Skin of body (tissue), 2 donors: ENCODE results near the gene HADHB. TPM values are rescaled to one million over a fixed set of nuclear protein-coding genes. Genes with fewer than 3 reads are reported as not detected.

ENCODE experiments used
- DNase-seq: peaks from one replicate; lab custom pipeline; 2025; lab: John Stamatoyannopoulos, UW
- total RNA-seq: library from RNA; depleted of rRNA; stranded (reverse); fragments of >200 nt; gene quantifications from one replicate; pipeline ENCODE4 v1.2.3, GENCODE V29; 2014

Gene HADHB
- total RNA-seq = 112 TPM

DNA sequence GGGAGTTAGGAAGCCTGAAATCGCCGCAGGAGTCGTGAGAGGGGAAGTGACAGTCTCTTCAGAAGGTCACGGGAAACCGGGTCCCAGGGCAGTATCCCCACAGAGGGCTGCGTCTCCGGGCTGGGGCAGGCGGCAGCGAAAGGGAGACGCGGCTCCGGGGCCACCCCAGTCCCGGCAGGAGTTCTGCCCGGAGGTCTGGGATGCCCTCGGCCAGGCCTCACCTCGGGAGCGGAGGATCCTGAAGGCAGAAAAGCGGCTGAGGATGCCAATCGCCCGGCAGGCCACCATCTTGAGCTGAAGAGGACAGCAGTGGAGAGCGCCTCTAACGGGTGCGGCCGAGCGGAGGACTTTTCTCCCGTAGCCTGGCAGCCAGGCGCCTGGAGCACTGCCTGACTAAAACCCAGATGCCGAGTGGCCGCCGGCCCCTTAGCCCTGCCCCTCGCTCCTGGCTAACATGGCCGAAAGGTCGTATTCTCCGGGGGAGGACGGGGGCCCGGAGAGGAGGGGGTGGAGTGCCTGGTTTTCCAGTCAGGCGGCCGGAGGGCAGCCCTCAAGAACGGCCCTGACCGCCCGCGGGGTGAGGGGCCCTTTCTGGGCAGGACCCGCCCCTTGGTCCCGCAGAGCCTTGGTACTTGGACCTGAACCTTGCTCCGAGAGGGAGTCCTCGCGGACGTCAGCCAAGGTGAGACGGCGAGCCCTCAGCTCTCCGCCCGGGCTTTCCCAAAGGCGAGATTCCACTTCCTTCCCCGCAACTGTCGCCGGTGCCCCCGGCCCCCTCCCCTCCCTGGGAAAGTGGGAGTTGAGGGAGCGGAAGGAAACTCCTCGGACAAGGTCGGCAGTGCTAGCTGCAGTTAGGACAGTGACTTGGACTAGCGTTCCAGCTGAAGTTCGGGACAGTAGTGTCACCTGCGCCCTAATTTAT, at the start of gene HADHB, which contains the start of gene HADHA:
TSS of gene HADHB (plus strand) at position 631 of the 922 bp plus-strand sequence. CDS start 9,316 bp downstream, outside the sequence.
TSS of gene HADHA (minus strand) at position 324 of the 922 bp plus-strand sequence. CDS start at position 288, 36 bp downstream.
- peak; percentile 87 for DNase-seq

DNA sequence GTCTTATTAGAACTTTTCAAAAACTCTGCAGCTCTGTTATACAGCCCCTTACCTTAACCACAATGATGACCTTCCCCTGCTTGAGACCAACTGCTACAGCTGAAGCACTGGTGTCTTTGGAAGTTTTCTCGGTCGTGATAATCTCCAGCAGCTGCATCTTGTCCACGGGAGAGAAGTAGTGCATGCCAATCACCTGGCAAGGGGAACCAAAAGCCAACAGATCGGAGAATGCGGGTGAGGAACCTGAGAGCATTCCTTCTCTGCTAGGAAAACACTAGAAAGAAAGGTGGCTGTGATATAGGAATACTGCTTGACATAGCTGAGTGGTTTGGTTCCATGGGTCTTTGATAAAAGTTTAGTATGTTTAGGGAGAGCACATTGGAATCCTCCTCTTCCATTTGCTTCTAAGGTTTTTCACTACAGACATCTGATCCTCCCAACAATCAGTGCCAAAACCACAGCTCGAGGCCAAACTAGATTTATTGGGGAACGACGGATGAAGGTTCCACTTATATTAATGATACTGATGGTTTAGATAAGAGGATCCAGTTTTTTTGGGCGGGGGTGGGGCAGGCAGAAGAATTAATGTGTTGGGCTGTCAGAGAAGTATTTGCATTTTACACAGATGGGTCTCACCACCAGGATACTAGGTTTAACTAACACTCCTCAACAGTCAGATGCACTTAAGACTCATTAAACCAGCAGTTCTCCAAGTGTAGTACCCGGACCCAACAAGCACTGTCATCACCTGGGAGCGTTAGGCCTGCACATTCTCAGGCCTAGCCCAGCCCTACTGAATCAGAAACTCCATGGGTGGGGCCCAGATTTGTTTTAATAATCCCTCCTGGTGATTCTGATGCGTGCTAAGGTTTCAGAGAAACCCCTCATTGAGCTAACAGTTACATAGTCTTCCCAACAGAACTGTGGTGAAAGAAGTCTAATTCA, 49.4 kb upstream of the HADHB start:
- DNase-seq = no peak

DNA sequence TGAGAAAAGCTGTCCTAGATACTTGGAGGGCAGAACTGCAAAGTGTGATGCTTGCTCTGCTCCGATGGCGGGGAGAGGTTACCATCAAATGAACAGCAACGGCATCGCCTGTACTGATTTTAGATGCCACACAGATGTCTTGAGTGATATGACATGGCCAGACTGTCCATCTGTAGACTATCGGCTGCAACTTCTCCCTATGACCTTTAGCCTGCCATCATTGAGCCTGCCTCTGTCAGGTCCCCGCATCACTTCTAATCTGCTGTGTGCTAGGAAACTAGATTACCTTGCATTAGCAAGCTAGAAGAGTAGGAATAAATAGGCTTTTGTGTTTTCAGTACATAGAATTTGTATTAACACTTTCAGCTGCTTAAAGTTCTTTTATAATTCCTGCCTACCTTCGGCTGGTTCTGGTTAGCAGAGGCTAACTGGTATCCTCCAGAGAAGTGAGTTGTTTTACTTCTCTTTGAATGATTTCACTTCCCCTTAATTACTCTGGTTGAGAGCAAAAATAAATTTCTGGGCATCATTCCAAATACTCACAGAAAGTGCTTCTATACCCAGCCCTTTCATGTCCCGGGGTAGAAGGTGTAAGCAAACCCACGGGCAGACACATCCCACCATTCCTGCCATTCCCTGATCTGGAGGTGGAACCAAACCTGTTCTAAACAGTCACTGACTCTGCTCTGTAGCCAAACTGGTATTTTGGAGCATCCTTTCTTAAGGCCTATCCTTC, 47.9 kb upstream of the HADHB start:
- no peak for DNase-seq

DNA sequence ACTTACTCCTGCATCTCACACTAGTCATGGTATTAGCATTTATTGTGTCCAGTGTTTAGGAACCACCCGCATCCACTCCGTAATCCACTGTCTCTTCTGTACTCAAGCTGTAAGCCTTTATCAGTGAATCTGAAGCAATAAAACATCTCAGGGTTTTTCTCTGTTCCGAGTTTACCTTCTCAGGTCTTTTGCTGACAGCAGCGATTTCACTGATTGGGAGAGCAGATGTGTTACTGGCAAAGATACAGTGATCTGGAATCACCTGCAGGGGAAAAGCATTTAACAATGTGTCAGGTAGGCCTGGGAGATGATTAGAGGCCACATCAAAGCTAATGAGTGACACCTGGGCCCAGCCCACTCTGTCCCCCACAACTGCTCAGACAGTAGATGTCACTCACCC, 47.2 kb upstream of the HADHB start:
- no peak for DNase-seq

DNA sequence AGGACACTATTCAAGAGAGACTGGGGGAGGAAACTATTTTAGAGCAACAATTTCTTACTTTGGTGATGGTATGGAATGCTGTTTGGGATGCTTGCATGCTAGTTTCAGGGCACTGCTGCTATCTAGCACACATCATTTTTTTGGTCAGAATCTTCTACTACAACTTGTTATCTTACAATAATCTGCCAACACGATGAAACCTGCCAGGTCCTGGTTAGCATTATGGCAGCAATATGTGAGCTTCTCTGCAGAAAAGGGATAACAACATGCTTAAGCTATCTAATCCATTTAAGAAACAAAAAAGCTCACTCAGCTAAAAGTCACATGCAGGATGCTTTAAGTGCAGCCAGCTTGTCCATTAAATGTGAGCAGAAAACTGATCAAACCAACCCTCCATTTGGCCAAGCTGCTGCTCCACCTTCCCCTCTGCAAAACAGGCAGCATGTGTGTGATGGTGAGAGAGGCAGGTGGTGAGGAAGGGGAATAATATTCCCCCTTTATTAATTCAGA, 41.7 kb upstream of the HADHB start:
- no peak for DNase-seq

DNA sequence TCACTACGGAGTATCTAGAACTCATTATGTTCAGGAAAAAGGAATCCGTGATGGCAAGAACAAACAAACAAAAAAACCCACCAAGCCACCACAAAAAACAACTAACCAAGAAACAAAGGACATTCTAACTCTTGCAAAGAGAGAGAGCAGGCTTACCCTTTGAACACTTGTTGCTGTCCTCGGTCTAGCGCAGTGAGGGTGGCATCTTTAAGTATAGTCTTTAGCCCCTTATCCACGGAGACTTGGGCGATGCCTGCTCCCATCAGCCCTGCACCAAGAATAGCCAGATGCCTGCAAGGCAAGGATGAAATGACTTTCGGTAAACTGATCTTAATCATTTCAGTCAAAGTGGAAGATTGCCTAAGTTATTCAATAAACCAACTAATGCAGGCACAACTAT, 40.8 kb upstream of the HADHB start:
- no peak for DNase-seq

DNA sequence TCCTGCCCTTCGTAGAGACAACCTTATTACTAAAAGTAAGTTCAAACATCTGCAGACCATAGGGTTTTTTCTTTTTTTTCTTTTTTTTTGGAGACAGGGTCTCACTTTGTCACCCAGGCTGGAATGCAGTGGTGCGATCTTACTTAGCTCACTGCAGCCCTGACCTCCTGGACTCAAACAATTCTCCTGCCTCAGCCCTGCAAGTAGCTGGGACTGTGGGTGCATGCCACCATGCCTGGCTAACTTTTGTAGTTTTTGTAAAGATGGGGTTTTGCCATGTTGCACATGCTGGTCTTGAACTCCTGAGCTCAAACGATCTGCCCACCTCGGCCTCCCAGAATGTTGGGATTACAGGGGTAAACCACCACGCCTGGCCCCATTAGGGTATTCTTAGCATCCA, 32.7 kb upstream of the HADHB start:
- no peak for DNase-seq

DNA sequence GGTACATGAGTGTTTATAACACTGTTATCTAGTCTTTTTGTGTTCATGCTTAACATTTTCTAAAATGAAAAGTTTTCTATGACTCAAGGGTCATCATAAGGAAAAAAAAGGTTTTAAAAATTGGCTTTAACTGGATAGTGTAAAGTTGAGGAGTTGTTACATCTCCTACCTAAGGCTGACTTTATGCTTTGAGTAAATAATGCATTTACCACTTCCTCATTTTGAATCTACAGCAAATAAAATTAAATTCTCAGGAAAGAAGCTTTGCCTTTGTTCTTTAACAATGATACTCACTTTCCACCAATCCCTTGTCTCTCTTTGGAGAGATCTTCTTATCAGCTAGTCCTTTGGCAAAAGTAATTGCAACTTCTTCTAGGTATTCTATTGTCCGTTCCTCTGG, 30.0 kb upstream of the HADHB start:
- DNase-seq = no peak

DNA sequence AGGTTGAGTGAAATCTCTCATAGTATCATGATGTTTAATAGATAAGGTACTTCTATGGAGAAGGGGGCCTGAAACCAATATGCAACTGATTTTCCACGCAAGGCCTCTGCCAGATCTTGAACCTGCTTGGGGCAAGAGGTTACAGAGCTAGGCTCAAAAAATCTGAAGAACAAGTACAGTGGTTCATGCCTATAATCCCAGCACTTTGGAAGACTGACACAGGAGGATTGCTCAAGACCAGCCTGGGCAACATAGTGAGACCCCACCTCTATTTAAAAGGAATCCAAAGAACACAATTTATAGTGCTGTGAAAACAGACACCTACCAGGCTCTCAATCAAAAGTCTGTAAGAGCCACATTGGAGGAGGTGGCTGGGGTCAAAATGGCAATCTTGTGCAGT, 28.9 kb upstream of the HADHB start:
- DNase-seq = no peak

DNA sequence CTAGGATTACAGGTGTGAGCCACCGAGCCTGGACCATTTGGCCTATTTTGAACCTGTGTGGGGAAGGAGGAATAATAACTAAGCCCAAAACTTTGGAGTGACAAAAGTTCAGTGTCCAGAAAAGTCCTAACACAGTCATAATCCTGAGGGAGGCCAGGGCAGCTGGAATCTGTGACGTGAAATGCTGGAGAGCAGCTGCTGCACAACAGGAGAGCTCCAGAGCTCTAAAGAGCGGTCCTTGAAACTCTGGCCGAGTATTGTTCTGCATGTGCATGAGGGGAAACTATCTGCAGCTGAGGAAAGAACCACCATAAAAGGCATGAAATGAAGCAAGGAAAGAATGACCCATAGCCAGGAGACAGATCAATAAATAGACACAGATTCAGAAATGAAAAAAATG, 28.2 kb upstream of the HADHB start:
- DNase-seq = no peak

DNA sequence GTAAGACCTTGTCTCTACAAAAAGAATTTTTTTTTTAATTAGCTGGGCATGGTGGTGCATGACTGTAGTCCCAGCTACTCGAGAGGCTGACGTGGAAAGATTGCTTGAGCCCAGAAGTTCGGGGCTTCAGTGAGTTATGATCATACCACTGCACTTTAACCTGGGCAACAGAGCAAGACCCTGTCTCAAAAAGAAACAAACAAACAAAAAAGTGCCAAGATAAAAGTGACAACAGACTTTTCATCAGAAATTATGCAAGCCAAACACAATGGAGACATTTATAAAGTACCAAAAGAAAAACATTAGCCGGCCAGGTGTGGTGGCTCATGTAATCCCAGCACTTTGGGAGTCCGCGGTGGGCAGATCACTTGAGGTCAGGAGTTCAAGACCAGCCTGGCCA, 27.0 kb upstream of the HADHB start:
- DNase-seq = no peak

DNA sequence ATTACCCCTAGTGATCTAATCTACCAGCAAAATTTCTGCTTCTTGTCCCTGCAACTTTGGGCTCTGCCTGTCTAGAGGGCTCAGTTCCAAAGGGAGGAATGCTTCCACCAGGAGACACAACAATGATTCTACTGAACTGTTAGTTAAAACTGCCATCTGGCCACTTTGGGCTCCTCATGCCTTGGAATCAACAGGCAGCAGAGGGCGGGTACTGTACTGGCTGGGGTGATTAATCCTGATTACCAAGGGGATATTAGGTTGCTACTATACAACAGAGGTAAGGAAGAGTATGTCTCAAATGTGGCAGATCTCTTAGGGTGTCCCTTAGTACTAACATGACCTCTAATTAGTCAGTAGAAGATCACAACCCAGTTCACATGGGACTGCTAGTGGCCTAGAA, 21.7 kb upstream of the HADHB start:
- DNase-seq = no peak

DNA sequence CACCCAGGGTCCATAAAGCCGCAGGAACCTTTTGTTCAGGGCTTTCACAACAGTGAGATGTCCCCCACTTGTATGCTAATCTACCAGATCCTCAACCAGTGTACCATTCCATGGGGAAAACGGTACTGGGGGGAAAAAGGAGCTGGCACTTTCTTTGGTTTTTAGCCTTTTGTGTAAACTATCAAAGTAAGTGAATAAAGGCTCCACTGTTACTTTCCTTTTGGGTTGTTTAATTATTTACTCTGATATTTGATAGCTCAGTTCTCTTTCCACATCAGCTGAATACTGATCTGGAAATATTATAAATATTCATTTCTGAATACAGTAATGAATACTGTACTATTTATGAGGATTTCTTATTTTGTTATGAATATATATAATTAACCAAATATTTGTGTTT, 20.6 kb upstream of the HADHB start:
- DNase-seq = no peak

DNA sequence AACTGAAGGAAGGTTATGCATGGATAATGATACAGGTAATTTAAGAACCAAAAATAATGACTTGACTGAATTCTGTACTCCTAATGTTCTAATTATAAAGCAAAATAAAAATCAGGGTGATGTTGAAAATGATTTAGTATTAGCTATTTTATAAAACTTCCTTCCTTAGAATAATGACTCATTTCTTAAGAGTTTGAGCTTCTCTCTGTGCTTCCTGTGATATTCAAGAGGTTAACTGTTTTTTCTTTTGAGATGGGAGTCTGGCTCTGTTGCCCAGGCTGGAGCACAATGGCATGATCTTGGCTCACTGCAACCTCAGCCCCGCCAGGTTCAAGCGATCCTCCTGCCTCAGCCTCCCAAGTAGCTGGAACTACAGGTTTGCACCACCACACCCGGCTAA, 15.1 kb upstream of the HADHB start:
- no peak for DNase-seq

DNA sequence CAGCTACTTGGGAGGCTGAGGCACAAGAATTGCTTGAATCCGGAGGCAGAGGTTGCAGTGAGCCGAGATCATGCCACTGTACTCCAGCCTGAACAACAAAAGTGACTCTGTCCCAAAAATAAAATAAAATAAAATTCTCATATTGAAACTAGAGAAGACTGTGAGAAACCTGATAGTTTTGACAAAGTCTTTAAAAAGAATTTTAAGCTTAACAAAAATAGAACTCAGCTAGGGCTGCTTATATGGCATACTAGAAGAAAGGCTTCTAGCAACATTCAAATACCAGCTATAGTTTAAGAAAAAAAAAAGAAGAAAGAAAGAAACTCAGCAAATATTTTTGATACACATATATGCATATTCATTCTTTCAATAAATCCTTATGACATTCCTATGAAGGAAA, 13.9 kb upstream of the HADHB start:
- no peak for DNase-seq

DNA sequence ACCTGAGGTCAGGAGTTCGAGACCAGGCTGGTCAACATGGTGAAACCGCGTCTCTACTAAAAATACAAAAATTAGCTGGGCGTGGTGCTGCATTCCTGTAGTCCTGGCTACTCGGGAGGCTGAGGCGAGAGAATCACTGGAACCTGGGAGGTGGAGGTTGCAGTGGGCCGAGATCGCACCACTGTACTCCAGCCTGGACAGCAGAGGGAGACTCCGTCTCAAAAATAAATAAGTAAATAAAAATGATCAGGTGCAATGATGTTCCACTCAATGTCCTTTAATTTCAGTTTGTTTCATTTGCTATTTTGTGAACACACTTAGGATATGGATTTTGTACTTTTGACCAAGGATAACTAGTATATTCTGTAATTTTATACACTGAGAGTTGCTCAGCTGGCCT, 9.7 kb upstream of the HADHB start:
- no peak for DNase-seq

DNA sequence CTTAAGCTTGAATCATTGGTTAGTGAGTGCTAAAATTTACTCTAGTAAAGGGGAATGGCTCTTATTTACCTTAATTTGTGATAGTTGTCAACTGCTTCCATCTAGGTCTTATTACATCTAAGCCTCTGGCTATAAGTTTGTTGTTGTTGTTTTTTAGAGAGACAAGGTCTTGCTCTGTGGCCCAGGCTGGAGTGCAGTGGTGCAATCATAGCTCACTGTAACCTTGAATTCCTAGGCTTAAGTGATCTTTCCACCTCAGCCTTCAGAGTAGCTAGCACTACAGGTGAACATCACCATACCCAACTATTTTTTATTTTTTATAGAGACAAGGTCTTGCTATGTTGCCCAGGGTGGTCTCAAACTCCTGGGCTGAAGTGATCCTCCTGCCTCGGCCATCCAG, 6.9 kb upstream of the HADHB start:
- no peak for DNase-seq

DNA sequence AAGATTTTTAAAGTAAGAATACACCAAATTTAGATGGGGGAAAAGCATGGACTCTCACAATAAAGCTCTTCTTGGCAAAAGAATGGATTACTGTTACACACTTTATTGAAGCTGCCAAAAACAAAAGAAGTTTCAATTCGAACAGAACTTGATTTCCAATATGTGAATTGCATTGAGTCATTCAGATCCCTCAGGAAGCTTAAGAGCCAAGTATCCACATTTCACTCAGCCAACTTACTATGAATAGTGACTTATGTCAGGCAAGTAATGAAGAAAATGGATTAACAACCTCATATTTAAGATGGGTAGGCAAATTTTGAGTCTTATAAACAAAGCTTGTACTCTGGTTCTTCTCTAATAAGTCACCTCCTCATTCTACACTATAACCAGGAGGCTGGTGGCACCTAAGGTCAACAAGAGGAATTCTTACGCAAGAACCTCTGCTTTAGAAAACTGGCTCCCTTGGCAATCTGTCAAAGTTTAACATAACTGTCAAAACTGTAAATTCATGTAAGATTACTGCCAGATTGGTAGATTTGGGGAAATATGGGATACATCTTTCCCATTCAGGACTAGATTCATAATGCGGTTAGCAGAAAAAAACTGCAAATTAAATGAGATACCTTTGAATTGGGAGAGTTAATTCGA, 6.3 kb upstream of the HADHB start:
- DNase-seq = peak; percentile 73

DNA sequence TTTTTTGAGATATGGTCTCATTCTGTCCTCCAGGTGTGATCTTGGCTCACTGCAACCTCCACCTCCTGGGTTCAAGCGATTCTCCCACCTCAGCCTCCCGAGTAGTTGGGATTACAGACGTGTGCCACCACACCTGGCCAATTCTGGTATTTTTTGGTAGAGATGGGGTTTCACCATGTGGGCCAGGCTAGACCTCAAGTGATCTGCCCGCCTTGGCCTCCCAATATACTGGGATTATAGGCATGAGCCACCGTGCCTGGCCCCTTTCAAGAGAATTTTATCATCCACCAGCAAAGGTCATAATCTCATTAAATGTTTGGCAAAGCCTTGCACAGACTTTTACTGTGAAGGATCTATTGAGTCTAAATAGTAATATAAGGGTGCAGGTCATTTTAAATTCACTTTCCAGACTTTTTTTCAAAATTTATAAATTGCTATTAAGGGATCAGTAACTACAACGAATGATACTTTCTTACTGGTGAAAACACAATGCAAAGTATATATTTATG, 2.8 kb upstream of the HADHB start:
- no peak for DNase-seq

DNA sequence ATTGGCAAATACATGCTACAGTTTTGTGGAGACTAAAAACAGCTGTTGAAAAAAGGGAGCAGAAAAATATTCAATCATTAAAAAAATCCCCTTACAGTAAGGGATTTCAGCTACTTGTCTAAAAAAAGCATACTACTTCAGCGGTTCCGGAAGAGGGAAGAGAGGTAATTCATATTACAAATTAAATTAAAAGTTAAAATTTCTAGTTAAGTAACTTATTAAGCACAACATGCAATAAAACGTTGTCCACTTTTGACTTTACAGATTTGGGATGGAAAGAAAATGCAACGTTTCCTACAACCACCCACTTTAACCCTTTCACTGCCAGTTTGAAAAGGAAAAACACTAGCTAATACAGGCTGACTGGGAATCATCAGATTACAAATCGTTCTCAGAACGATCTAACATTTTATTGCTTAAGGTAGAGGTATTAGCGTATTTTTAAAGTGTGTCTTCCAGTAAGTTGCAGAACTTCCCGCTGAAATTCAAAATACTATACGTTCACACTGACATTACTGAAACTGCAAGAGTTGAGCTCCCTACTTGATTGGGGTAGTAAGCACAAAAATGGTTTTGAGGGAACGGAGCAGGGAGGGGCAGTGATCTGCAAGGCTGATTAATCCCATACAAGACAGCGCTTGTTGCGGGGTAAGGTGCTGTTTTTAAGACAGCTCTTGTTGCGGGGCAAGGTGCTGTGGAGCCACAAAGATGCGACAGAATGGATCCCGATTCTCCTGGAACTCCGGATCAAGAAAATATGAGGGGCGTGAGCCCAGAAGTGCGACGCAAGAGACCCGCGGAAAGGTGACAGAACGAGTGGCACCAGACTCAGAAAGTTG, 1.1 kb upstream of the HADHB start:
- peak; percentile 61 for DNase-seq
